ENCODE data around the gene TNFSF10. TPM values are rescaled to one million over a fixed set of nuclear protein-coding genes. Genes with fewer than 3 reads are reported as not detected.
"Not testable (repeated sequence)": the region's sequence is repeated elsewhere in the genome, so short reads cannot be mapped to it uniquely, and the experiment has no call there.

The TNFSF10 gene
- total and polyA plus RNA-seq, 2 donors = 29.4 to 74.0 TPM

DNA sequence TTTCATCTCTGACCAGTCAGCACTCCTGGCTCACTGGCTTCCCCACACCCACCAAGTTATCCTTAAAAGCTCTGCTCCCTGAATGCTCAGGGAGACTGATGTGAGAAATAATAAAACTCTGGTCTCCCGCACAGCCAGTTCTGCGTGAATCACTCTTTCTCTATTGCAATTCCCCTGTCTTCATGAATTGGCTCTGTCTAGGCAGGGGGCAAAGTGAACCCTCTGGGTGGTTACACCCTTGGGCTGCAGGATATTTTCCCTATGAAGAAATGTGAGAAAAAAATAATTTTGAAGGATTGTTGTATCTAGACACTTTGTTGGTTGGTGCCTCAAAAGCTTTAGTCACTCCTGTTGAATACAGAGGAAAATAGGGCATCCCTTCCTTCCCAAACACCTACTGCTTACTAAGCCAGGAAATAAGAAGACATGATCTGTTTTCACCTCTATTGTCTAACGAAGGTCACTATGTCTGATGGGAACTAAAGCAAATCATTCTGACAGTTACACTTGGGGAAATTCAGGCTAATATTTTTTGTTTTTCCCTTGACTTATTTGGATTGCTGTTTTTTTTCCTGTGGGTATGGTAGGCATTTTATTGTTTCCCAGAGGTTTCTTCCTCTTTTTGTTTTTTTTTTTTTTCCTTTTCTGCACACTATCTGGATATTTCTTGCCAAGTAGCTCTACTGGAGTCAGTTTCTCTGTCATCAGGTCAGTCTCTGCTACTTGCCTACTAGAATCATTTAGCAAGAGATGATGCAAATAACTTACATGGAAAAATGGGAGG, 15.3 kb upstream of the TNFSF10 start:
- Histone ChIP-seq H3K36me3 (ENCODE audit: insufficient read depth) (no peaks in the 10 kb centered on the region), H3K4me3 (ENCODE audit: low read depth, low read length) (no peak overlapping the region), H3K4me1 (ENCODE audit: insufficient read depth) (no peaks in the 10 kb centered on the region), H3K27ac (ENCODE audit: low read depth) (no peak overlapping the region)
- no peak for DNase-seq (ENCODE audit: extremely low spot score)
- 75% methylated on average over 3 of the region's 3 CpGs for WGBS

DNA sequence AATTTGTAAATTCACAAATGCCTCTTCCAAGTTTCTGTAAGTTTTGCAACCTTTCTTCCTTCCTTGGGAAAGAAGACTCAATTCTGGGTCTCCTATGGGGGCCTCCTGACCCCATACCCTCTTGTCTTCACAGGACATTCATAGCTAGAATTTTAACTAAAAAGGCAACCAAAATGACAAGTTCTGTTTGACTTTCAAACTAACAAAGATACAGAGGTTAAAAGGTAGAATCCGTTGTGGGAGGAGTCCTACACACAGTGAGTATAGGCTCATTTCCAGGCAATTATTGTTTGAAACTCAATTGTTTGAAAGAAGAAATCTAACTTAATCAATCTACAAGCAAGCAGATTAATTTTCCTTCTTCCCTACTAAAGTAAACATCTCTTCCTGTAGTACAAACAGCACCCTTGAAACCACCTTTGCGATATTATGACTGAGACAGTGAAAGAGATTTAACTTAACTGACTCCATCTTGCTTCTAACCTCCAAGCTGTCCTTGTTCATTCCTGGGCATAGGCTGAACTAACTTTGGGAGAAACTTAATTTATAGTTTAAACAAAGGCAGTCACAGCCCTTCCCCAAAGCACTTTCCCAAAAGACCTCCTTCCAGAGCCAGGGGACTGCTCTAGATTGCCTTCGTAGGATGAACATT, 14.4 kb upstream of the TNFSF10 start:
- WGBS = 67% methylated on average over 3 of the region's 3 CpGs
- Histone ChIP-seq H3K27ac (ENCODE audit: low read depth) (no peak overlapping the region), H3K4me1 (ENCODE audit: insufficient read depth) (no peaks in the 10 kb centered on the region), H3K36me3 (ENCODE audit: insufficient read depth) (no peaks in the 10 kb centered on the region), H3K4me3 (ENCODE audit: low read depth, low read length) (no peak overlapping the region)
- no peak for DNase-seq (ENCODE audit: extremely low spot score)

DNA sequence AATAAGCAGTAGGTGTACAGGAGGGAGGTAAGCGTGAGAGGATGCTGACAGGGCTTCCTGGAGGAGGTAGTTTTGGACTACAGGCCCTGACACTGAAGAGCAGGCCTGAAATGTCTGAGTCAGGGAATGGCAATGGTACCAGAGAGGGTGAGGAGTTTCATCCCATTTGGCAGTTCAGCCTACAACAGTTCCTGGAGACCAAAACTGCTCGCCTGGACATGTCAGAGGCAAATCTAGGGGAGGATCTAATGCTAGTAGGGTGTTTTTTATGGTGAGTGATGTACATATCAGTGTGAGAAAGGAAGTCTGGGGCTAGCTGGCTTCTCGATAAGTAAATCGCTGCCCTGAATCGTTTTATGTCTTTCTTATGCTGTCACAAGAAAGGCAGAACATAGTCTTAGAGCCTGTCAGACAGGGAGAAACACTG, 13.8 kb upstream of the TNFSF10 start:
- Histone ChIP-seq H3K36me3 (ENCODE audit: insufficient read depth) (no peaks in the 10 kb centered on the region), H3K4me1 (ENCODE audit: insufficient read depth) (no peaks in the 10 kb centered on the region), H3K27ac (ENCODE audit: low read depth) (no peak overlapping the region), H3K4me3 (ENCODE audit: low read depth, low read length) (no peak overlapping the region)
- 68% methylated on average over 5 of the region's 5 CpGs for WGBS
- DNase-seq (ENCODE audit: extremely low spot score) = no peak

DNA sequence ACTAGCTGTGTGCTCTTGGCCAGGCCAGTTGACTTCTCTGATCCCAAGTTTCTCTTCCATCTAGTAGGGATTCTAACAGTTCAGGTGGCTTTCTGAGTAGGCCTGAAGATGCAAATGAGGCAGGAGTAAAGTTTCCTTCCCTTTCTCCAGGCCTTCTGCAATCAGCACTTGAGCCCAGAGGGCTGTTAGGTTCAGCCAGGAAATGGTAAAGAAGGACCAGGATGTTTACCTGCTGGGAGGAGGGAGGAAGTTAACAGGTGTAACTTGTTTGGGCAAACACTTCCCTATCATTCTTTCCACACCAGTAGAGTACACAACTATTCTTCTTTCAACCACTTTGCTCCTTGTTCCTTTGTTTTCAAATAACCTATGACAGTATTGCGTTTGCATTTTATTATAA, 13.3 kb upstream of the TNFSF10 start:
- no peaks in the 10 kb centered on the region for H3K4me1 ChIP-seq (ENCODE audit: insufficient read depth)
- H3K27ac ChIP-seq (ENCODE audit: low read depth) = peak overlapping the region; percentile 15
- no peak overlapping the region for H3K4me3 ChIP-seq (ENCODE audit: low read depth, low read length)
- DNase-seq (ENCODE audit: extremely low spot score) = no peak
- H3K36me3 ChIP-seq (ENCODE audit: insufficient read depth) = no peaks in the 10 kb centered on the region
- WGBS = 85% methylated on average over 1 of the region's 1 CpG

DNA sequence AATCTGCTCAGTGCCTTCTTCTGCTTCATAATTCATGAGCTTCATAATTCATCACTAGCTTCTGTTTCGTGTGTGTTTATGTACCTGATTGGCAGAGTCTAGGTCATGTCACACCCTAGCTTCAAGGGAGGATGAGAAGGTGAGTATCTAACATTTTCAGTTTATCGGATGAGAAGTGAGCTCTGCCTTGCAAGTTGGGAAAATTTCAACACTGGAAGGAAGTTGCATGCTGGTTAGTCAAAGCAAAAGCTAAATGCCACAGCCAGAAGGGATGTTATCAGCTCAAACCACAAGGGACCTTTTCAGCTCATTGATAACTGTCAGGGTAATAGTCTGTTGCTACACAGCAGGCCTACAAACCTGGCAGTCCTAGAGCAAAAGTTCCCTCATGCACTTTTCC, 7.3 kb upstream of the TNFSF10 start:
- 74% methylated on average over 2 of the region's 2 CpGs for WGBS
- Histone ChIP-seq H3K4me1 (ENCODE audit: insufficient read depth) (no peaks in the 10 kb centered on the region), H3K4me3 (ENCODE audit: low read depth, low read length) (no peak overlapping the region), H3K36me3 (ENCODE audit: insufficient read depth) (no peaks in the 10 kb centered on the region), H3K27ac (ENCODE audit: low read depth) (no peak overlapping the region)
- no peak for DNase-seq (ENCODE audit: extremely low spot score)

DNA sequence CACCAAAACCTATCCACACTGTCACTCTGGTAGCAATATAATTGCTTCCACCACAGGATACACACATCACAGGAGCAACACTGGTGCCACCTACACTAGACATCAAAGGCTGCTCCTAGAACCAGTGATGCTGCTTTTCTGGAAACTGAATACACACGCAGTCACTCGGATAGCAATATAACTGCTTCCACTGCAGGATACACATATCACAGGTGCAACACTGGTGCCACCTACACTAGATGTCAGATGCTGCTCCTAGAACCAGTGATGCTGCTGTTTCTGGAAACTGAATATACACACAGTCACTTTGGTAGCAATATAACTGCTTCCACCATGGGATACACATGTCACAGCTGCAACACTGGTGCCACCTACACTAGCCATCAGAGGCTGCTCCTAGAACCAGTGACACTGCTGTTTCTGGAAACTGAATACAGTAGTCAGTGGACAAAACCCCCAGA, 6.9 kb upstream of the TNFSF10 start:
- H3K27ac ChIP-seq (ENCODE audit: low read depth) = no peak overlapping the region
- H3K4me3 ChIP-seq (ENCODE audit: low read depth, low read length) = no peak overlapping the region
- no peaks in the 10 kb centered on the region for H3K4me1 ChIP-seq (ENCODE audit: insufficient read depth)
- 91% methylated on average over 2 of the region's 2 CpGs for WGBS
- DNase-seq (ENCODE audit: extremely low spot score) = no peak
- H3K36me3 ChIP-seq (ENCODE audit: insufficient read depth) = no peaks in the 10 kb centered on the region

DNA sequence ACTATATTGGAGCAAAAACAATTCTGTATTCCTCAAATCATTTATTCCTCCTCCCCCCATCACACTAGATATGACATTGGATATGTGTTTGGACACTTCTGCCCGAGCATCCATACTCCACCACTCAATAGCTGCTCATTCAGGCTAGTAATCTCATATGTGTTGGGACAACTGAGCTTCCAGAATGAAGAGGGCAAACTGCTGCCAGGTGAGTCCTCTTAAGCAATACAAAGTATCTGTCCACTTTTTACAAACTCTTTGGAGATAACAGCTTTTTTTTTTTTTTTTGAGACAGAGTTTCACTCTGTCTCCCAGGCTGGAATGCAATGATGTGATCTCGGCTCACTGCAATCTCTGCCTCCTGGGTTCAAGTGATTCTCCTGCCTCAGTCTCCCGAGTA, 5.4 kb upstream of the TNFSF10 start:
- no peaks in the 10 kb centered on the region for H3K36me3 ChIP-seq (ENCODE audit: insufficient read depth)
- H3K4me3 ChIP-seq (ENCODE audit: low read depth, low read length) = no peak overlapping the region
- H3K27ac ChIP-seq (ENCODE audit: low read depth) = no peak overlapping the region
- H3K4me1 ChIP-seq (ENCODE audit: insufficient read depth) = no peaks in the 10 kb centered on the region
- DNase-seq (ENCODE audit: extremely low spot score) = no peak
- 90% methylated on average over 3 of the region's 3 CpGs for WGBS

DNA sequence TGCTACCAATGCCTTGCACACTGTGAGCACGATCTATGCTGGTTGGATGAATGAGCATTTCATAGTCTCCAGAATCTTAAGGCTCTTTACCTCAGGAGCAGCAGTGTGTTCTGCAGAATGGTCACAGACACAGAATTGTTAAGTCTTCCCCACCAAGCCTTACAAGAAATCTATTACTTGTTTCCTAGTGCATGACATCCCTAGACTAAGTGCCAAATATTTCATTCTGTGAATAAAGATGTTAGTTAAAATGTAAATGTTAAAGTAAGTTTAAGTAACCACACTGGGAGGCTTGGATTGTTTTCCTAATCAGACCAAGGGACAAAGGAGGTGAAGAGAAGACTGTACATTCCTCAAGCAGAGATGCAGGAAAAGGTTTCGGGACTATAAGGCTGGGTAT, 4.1 kb upstream of the TNFSF10 start:
- 88% methylated on average over 2 of the region's 2 CpGs for WGBS
- no peaks in the 10 kb centered on the region for H3K4me1 ChIP-seq (ENCODE audit: insufficient read depth)
- no peak for DNase-seq (ENCODE audit: extremely low spot score)
- no peak overlapping the region for H3K4me3 ChIP-seq (ENCODE audit: low read depth, low read length)
- no peak overlapping the region for H3K27ac ChIP-seq (ENCODE audit: low read depth)
- no peaks in the 10 kb centered on the region for H3K36me3 ChIP-seq (ENCODE audit: insufficient read depth)

DNA sequence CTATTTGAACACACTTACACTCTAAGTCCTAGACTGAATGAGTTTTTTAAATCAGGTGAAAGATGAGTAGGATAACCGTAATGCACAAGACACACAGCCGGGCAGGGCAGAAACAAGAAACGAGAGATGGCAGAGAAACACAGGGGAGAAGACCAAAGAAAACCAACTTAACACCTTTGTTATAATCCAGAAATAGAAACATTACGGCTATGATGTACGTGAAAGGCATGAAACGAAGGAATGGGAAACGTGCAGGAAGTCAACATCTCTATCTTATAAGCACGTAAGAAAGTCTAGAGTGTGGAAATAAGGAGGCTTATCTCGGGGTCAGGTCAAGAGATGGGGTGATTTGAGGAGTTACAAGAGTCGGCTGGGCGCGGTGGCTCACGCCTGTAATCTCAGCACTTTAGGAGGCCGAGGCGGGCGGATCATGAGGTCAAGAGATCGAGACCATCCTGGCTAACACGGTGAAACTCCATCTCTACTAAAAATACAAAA, 1.9 kb upstream of the TNFSF10 start:
- Histone ChIP-seq H3K36me3 (ENCODE audit: insufficient read depth) (no peaks in the 10 kb centered on the region), H3K4me1 (ENCODE audit: insufficient read depth) (no peaks in the 10 kb centered on the region), H3K27ac (ENCODE audit: low read depth) (no peak overlapping the region), H3K4me3 (ENCODE audit: low read depth, low read length) (no peak overlapping the region)
- no peak for DNase-seq (ENCODE audit: extremely low spot score)
- WGBS = 88% methylated on average over 18 of the region's 18 CpGs

DNA sequence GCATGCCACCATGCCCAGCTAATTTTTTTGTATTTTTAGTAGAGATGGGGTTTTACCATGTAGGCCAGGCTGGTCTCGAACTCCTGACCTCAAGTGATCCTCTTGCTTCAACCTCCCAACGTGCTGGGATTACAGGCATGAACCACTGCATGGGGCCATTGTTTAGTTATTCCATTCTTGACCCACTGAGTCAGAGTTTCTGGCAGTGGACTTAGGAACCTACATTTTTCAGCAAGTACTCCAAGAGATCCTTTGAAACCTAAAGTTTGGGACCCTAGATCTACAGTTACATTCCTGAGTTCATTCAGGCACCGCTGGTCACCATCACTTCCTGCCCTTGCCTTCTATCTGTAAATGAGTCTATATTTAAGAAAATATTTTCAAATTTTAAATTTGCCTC, 1.4 kb upstream of the TNFSF10 start:
- WGBS = 77% methylated on average over 3 of the region's 3 CpGs
- DNase-seq (ENCODE audit: extremely low spot score) = no peak
- Histone ChIP-seq H3K27ac (ENCODE audit: low read depth) (no peak overlapping the region), H3K4me3 (ENCODE audit: low read depth, low read length) (no peak overlapping the region), H3K36me3 (ENCODE audit: insufficient read depth) (no peaks in the 10 kb centered on the region), H3K4me1 (ENCODE audit: insufficient read depth) (no peaks in the 10 kb centered on the region)

DNA sequence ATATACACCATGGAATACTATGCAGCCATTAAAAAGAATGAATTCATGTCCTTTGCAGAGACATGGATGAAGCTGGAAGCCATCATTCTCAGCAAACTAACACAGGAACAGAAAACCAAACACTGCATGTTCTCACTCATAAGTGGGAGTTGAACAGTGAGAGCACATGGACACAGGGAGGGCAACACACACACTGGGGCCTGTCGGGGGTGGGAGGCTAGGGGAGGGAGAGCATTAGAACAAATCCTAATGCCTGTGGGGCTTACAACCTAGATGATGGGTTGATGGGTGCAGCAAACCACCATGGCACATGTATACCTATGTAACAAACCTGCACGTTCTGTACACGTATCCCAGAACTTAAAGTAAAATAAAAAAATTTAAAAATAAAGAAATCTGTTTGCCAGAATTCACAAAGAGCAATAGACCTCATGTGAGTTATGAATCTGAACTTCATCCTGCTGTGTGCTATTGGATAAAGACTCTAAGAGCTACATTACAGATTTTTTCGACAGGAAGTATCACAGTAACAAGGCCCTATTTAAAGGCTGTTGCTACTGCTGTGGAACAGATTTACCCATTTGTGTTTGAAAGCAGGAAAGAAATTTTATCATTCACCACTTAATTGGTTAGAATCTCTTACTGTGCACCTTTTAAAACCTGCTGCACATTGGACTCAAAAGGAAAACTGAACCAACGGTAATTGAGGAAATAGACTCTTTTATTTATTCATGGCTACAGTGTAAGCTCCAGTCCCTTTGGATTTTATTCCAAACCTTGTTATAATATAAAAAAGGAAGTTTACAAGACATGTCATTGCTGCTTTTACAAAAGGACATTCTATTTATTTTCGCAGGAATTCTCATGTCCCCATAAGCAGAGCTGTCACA, 1.1 kb downstream of the TNFSF10 start:
- H3K4me3 ChIP-seq (ENCODE audit: low read depth, low read length) = peak overlapping the region; percentile 59
- H3K27ac ChIP-seq (ENCODE audit: low read depth); H3K4me1 ChIP-seq (ENCODE audit: insufficient read depth); H3K36me3 ChIP-seq (ENCODE audit: insufficient read depth); DNase-seq (ENCODE audit: extremely low spot score): not testable (repeated sequence)
- WGBS = 59% methylated on average over 6 of the region's 6 CpGs

DNA sequence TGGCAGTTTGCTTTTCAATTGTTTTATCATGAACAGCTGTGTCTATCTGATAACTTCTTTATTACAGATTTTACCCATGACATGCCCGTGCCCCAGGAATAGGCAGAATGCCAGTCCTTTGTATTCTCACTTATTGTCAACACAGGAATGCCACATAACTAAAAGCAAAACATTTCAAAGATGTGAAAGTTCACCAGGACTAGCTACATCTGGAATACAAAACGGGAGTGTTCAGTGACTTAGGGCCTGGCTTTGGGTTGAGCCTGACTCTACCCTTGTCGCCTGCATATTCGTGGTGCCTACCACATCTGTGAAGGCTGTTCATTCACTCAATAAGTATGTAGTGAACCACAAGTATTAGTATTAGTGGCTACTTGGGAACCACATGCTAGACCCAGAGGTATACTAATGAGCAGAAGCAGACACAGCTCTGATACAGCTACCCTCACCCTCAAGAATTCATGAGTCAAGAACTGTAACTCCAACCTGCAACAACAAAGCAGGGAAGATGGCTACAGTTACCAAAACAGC, 2.9 kb downstream of the TNFSF10 start:
- Histone ChIP-seq H3K4me3 (ENCODE audit: low read depth, low read length) (peak overlapping the region; percentile 2), H3K4me1 (ENCODE audit: insufficient read depth) (peaks cover 2% of the 10 kb centered on the region), H3K36me3 (ENCODE audit: insufficient read depth) (no peaks in the 10 kb centered on the region), H3K27ac (ENCODE audit: low read depth) (peak overlapping the region; percentile 60)
- no peak for DNase-seq (ENCODE audit: extremely low spot score)
- WGBS = 62% methylated on average over 4 of the region's 4 CpGs

DNA sequence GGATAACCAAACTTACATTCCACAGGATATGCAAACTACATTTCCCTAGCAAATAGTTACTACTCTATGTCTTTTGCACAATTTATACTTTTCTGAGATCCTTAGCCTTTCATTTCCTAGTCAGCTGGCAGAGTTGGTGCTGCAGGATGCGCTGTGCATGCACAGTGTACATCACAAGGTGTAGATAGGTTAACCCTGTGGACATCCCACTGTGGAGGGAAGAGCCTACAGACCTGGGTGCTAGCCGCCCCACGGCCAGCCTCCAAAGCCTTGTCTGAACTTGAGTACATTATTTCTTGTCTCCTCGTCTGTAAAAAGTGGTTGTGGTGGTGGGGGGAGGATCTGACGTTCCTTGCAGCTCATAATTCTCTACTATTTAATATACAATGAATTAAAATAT, 3.5 kb downstream of the TNFSF10 start:
- 74% methylated on average over 5 of the region's 5 CpGs for WGBS
- no peaks in the 10 kb centered on the region for H3K36me3 ChIP-seq (ENCODE audit: insufficient read depth)
- H3K4me1 ChIP-seq (ENCODE audit: insufficient read depth) = peaks cover 2% of the 10 kb centered on the region
- no peak overlapping the region for H3K4me3 ChIP-seq (ENCODE audit: low read depth, low read length)
- no peak for DNase-seq (ENCODE audit: extremely low spot score)
- no peak overlapping the region for H3K27ac ChIP-seq (ENCODE audit: low read depth)

Data from urinary bladder (tissue), 4 donors.